VCaP (cell line): ENCODE measurements around the gene PRKCH.

Experiments used
- H3K27ac ChIP-seq: fragments of 450-650 bp; 2 replicates; pipeline ENCODE4 v1.5.1; 2017
- CTCF ChIP-seq: fragments of 450-650 bp; conservative IDR thresholded peaks from 2 replicates; pipeline ENCODE4 v1.5.1; 2017; ENCODE audit warnings: mild to moderate bottlenecking, moderate library complexity

The PRKCH gene

GRCh38 chr14:61308198-61308597 lies 13.2 kb upstream of the PRKCH start:
- peak overlapping the region; percentile 46 for H3K27ac ChIP-seq
- no peak for TF ChIP-seq CTCF

GRCh38 chr14:61308701-61309100 lies 12.7 kb upstream of the PRKCH start:
- peak overlapping the region; percentile 46 for H3K27ac ChIP-seq

- peak overlapping the region; percentile 24; the same call in 1 of the 2 replicates for H3K27ac ChIP-seq
- no peak for TF ChIP-seq CTCF
Measured at GRCh38 chr14:61315313-61315712, 6.1 kb upstream of the PRKCH start.

- H3K27ac ChIP-seq: no peak overlapping the region
- no peak for TF ChIP-seq CTCF
Measured at GRCh38 chr14:61319086-61319485, 2.3 kb upstream of the PRKCH start.

- TF ChIP-seq CTCF: no peak
- H3K27ac ChIP-seq: no peak overlapping the region; the same call in 1 of the 2 replicates
Measured at GRCh38 chr14:61319706-61320105, 1.7 kb upstream of the PRKCH start.

GRCh38 chr14:61320170-61320569 lies 1.2 kb upstream of the PRKCH start:
- peak overlapping the region; percentile 92 for H3K27ac ChIP-seq

GRCh38 chr14:61320806-61321384 lies 484 bp upstream of the PRKCH start:
- no peak for TF ChIP-seq CTCF

GRCh38 chr14:61322011-61322798 lies 826 bp downstream of the PRKCH start:
- H3K27ac ChIP-seq: peak overlapping the region; percentile 92
- no peak for TF ChIP-seq CTCF

More at GRCh38 chr14:61320806-61321384, 484 bp upstream of the PRKCH start:
- H3K27ac ChIP-seq: peak overlapping the region; percentile 92
